Trophoblast cell (in vitro differentiated cells and primary cell): Measurements from ENCODE around the gene CD300LB.

ENCODE experiments used
- DNase-seq, 2 donors: peaks; one replicate each; pipeline ENCODE4 v3.0.0-alpha.2; 2016
- H2AFZ ChIP-seq: 2 replicates; pipeline ENCODE4 v1.6.1; 2013; ENCODE audit warnings: low read length, moderate library complexity, mild to moderate bottlenecking; ENCODE audit not compliant: insufficient read depth, poor library complexity
- H2AK5ac ChIP-seq: 2 replicates; pipeline ENCODE4 v1.6.1; 2013; ENCODE audit warnings: mild to moderate bottlenecking, low read length
- H2BK120ac ChIP-seq: 2 replicates; pipeline ENCODE4 v1.6.1; 2013; ENCODE audit warnings: low read length, mild to moderate bottlenecking, moderate library complexity; ENCODE audit not compliant: insufficient read depth, poor library complexity
- H2BK12ac ChIP-seq: 2 replicates; pipeline ENCODE4 v1.6.1; 2013; ENCODE audit warnings: mild to moderate bottlenecking, low read length, moderate library complexity
- H2BK5ac ChIP-seq: 2 replicates; pipeline ENCODE4 v1.6.1; 2013; ENCODE audit warnings: low read length, low read depth, moderate library complexity, mild to moderate bottlenecking; ENCODE audit not compliant: poor library complexity
- H3K14ac ChIP-seq: 2 replicates; pipeline ENCODE4 v1.6.1; 2013; ENCODE audit warnings: mild to moderate bottlenecking, low read length
- H3K18ac ChIP-seq: 2 replicates; pipeline ENCODE4 v1.6.1; 2013; ENCODE audit warnings: mild to moderate bottlenecking, low read length
- H3K23ac ChIP-seq: 2 replicates; pipeline ENCODE4 v1.6.1; 2013; ENCODE audit warnings: low read length
- H3K27ac ChIP-seq: 2 replicates; pipeline ENCODE4 v1.5.1; 2013; ENCODE audit warnings: low read depth, mild to moderate bottlenecking, inconsistent platforms, low read length, moderate library complexity
- H3K27me3 ChIP-seq: 2 replicates; pipeline ENCODE4 v1.6.1; 2013; ENCODE audit warnings: inconsistent platforms, mild to moderate bottlenecking, low read length, moderate library complexity; ENCODE audit not compliant: insufficient read depth
- H3K36me3 ChIP-seq, 2 experiments: 1 replicate in 1 of 2; 2 replicates in 1 of 2; pipeline ENCODE4 v1.6.1; 2013; ENCODE audit warnings: low read length in 2 of 2, mild to moderate bottlenecking in 2 of 2, moderate library complexity in 1 of 2; ENCODE audit not compliant: insufficient read depth in 2 of 2, control insufficient read depth in 1 of 2
- H3K4ac ChIP-seq: 2 replicates; pipeline ENCODE4 v1.6.1; 2013; ENCODE audit warnings: low read depth, mild to moderate bottlenecking, low read length, moderate library complexity
- H3K4me1 ChIP-seq, 2 experiments: 1 replicate in 1 of 2; 2 replicates in 1 of 2; pipeline ENCODE4 v1.6.1; 2013; ENCODE audit warnings: low read length in 2 of 2, mild to moderate bottlenecking in 2 of 2, moderate library complexity in 1 of 2; ENCODE audit not compliant: insufficient read depth in 2 of 2, control insufficient read depth in 1 of 2
- H3K4me2 ChIP-seq: 2 replicates; pipeline ENCODE4 v1.6.1; 2013; ENCODE audit warnings: inconsistent platforms, mild to moderate bottlenecking, low read length, moderate library complexity
- H3K4me3 ChIP-seq: 2 replicates; pipeline ENCODE4 v1.5.1; 2013; ENCODE audit warnings: mild to moderate bottlenecking, low read depth, low read length, inconsistent platforms
- H3K79me1 ChIP-seq: one replicate; pipeline ENCODE4 v1.6.1; 2013; ENCODE audit warnings: low read length
- H3K79me2 ChIP-seq: 2 replicates; pipeline ENCODE4 v1.6.1; 2013; ENCODE audit warnings: low read length, mild to moderate bottlenecking; ENCODE audit not compliant: control insufficient read depth, insufficient read depth, poor library complexity
- H3K9ac ChIP-seq: 2 replicates; pipeline ENCODE4 v1.6.1; 2013; ENCODE audit warnings: mild to moderate bottlenecking, low read length
- H3K9me3 ChIP-seq: 2 replicates; pipeline ENCODE4 v1.6.1; 2013; ENCODE audit warnings: low read depth, mild to moderate bottlenecking, control low read depth, inconsistent platforms, low read length; ENCODE audit not compliant: insufficient read depth
- H4K12ac ChIP-seq: 2 replicates; pipeline ENCODE4 v1.6.1; 2013; ENCODE audit warnings: low read depth, mild to moderate bottlenecking, low read length, moderate library complexity
- H4K8ac ChIP-seq: 2 replicates; pipeline ENCODE4 v1.6.1; 2013; ENCODE audit warnings: low read depth, mild to moderate bottlenecking, low read length, moderate library complexity
- H4K91ac ChIP-seq: one replicate; pipeline ENCODE4 v1.6.1; 2013; ENCODE audit warnings: low read depth, mild to moderate bottlenecking, low read length, moderate library complexity
- WGBS: extraction: QIAGEN DNeasy Blood & Tissue Kit; methylation state at CpG from one replicate; pipeline ENCODE4 v1.1.7; 2013; ENCODE audit warnings: missing lambda C conversion rate; ENCODE audit not compliant: insufficient read length, insufficient coverage; ENCODE audit errors: extremely low coverage; 5-methylcytosine and 5-hydroxymethylcytosine counted together

CD300LB gene

DNA sequence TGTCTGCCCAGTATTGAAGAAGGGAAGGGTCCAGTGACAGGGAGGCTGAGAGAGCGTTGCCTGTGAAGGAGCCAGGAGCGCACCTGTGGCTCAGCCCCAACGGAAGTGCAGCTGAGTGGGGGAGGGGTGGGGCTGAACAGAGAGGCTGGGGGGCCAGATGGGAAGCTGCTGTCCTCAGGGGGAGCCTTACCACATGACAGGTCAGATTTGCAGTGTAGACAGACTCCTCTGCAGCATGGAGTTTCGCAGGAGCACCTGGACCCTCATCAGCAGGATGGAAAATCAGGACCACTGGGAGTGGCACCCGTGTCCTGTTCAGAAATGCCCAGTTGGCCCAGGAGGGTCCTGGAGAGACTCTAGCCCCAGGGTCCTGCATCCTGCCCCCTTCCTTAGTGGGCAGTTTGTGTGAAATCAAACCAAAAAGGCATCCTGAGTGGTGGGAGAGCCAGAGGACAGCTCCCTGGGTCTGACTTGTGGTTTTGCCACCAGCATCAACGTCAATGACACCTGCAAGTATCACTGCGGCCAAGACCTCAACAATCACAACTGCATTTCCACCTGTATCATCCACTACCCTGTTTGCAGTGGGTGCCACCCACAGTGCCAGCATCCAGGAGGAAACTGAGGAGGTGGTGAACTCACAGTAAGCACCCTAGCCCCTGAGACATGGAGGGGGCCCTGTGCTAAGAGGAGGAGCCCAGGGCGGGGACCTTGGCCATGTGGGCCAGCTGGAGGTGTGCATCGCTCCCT, 57.1 kb downstream of the CD300LB start:
- Histone ChIP-seq H3K9ac (no peak overlapping the region), H2BK120ac (no peak overlapping the region), H3K4me2 (no peak overlapping the region), H3K23ac (no peak overlapping the region), H3K36me3 (no peaks in the 10 kb centered on the region), H2BK5ac (no peak overlapping the region), H3K18ac (no peak overlapping the region), H3K27ac (no peak overlapping the region), H4K8ac (no peak overlapping the region), H3K79me1 (no peaks in the 10 kb centered on the region), H2BK12ac (no peak overlapping the region), H2AK5ac (no peak overlapping the region), H4K12ac (no peak overlapping the region), H3K9me3 (peaks cover 12% of the 10 kb centered on the region), H3K4me1 (no peaks in the 10 kb centered on the region), H3K27me3 (no peaks in the 10 kb centered on the region), H2AFZ (no peak overlapping the region), H3K4me3 (no peak overlapping the region), H3K4ac (no peak overlapping the region), H3K79me2 (no peaks in the 10 kb centered on the region), H4K91ac (no peak overlapping the region), H3K14ac (no peak overlapping the region)
- no peak for DNase-seq
- WGBS, result no CpG with 5 or more reads among the region's 9 CpGs

GRCh38 chr17:74473294-74473693, 58.0 kb downstream of the CD300LB start:
- H3K27ac ChIP-seq, result no peak overlapping the region
- no peak overlapping the region for H3K4me3 ChIP-seq
- WGBS, result no CpG with 5 or more reads among the region's 8 CpGs

DNA sequence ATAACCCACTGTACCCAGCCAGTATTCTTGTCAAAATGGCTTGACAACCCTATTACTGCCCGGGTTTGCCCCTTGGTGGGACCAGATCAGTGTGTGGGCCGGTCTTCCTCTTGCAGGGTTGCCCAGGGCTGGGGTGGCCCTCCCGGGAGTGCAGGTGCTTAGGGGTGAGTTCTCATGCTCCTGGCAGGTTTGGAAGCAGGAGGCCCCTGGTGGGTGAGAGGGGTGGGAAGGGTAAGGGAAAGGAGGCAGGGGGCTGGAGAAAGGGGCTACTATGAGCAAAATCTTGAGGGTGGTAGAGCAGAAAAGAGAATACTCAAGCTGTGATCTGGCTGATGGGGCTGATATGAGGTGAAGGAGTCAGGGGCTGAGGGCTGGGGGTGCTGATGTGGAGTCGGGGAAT, 58.4 kb downstream of the CD300LB start:
- Histone ChIP-seq H3K79me1 (no peaks in the 10 kb centered on the region), H3K4me1 (no peaks in the 10 kb centered on the region)
- WGBS, result no CpG with 5 or more reads among the region's 4 CpGs

More at GRCh38 chr17:74473294-74473693, 58.0 kb downstream of the CD300LB start:
- Histone ChIP-seq H2BK120ac (no peak overlapping the region), H3K23ac (no peak overlapping the region), H2BK5ac (no peak overlapping the region), H2AFZ (no peak overlapping the region), H3K4ac (no peak overlapping the region), H3K4me1 (no peaks in the 10 kb centered on the region), H4K8ac (no peak overlapping the region), H4K91ac (no peak overlapping the region), H3K9ac (no peak overlapping the region), H2BK12ac (no peak overlapping the region), H2AK5ac (no peak overlapping the region), H3K14ac (no peak overlapping the region), H3K79me1 (no peaks in the 10 kb centered on the region), H3K4me2 (no peak overlapping the region), H4K12ac (no peak overlapping the region), H3K79me2 (no peaks in the 10 kb centered on the region), H3K27me3 (no peaks in the 10 kb centered on the region), H3K18ac (no peak overlapping the region), H3K9me3 (peaks cover 12% of the 10 kb centered on the region), H3K36me3 (no peaks in the 10 kb centered on the region)
- no peak for DNase-seq

GRCh38 chr17:74471341-74471740, 59.9 kb downstream of the CD300LB start:
- Histone ChIP-seq H4K12ac (no peak overlapping the region), H3K4me1 (no peaks in the 10 kb centered on the region), H3K27ac (no peak overlapping the region), H3K36me3 (no peaks in the 10 kb centered on the region), H3K23ac (no peak overlapping the region), H3K79me2 (no peaks in the 10 kb centered on the region), H3K27me3 (peaks cover 12% of the 10 kb centered on the region), H2AK5ac (no peak overlapping the region), H3K4ac (no peak overlapping the region), H4K8ac (no peak overlapping the region), H3K14ac (no peak overlapping the region), H2BK120ac (no peak overlapping the region), H3K4me2 (no peak overlapping the region), H3K9me3 (peaks cover 9% of the 10 kb centered on the region), H3K18ac (no peak overlapping the region), H2BK12ac (no peak overlapping the region), H3K4me3 (no peak overlapping the region), H4K91ac (no peak overlapping the region), H2BK5ac (no peak overlapping the region), H3K9ac (no peak overlapping the region), H3K79me1 (no peaks in the 10 kb centered on the region), H2AFZ (no peak overlapping the region)
- WGBS, result no CpG with 5 or more reads among the region's 3 CpGs
- no peak for DNase-seq

More for the DNA sequence above, 58.4 kb downstream of the CD300LB start:
- H3K4me3 ChIP-seq, result no peak overlapping the region
- H2BK5ac ChIP-seq, result no peak overlapping the region
- no peak overlapping the region for H2AFZ ChIP-seq
- peaks cover 12% of the 10 kb centered on the region for H3K9me3 ChIP-seq
- H3K4me2 ChIP-seq, result no peak overlapping the region
- no peak overlapping the region for H2BK120ac ChIP-seq
- no peak for DNase-seq
- no peak overlapping the region for H4K8ac ChIP-seq
- H3K4ac ChIP-seq, result no peak overlapping the region
- H3K14ac ChIP-seq, result no peak overlapping the region
- no peak overlapping the region for H4K12ac ChIP-seq
- no peak overlapping the region for H3K9ac ChIP-seq
- H3K23ac ChIP-seq, result no peak overlapping the region
- H2BK12ac ChIP-seq, result no peak overlapping the region
- H4K91ac ChIP-seq, result no peak overlapping the region
- no peaks in the 10 kb centered on the region for H3K27me3 ChIP-seq
- H3K18ac ChIP-seq, result no peak overlapping the region
- no peak overlapping the region for H2AK5ac ChIP-seq
- no peak overlapping the region for H3K27ac ChIP-seq
- H3K36me3 ChIP-seq, result no peaks in the 10 kb centered on the region
- H3K79me2 ChIP-seq, result no peaks in the 10 kb centered on the region
